ENCODE data around the gene RGS7. TPM values are rescaled to one million over a fixed set of nuclear protein-coding genes. Genes with fewer than 3 reads are reported as not detected.

Gene RGS7
- total RNA-seq, 2 experiments from 2014 or later, result not detected

DNA sequence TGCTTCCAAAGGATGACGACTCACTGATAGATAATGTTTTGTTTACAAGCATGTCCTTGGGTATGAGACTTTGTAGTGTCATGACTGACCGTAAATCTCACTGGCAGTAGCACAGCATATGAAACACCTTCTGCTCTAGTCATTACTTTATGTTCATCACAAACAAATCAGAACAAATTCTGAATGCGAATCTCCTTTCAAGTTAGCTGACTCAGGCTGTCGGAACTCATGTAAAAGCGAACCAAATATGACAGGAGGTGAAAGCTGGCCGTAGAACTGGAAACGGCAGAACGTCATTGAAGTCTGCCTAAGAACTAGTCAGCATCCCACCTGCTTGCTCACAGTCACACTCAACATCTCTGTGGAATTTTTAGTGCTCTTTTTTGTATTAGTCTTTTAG, 143.9 kb downstream of the RGS7 start:
- Histone ChIP-seq H3K36me3 (ENCODE audit: insufficient read depth, low read length) (no peaks in the 10 kb centered on the region), H3K4me2 (ENCODE audit: low read length) (no peak overlapping the region), H3K4me1 (ENCODE audit: insufficient read depth, low read length, poor library complexity, severe bottlenecking) (no peaks in the 10 kb centered on the region), H2AFZ (ENCODE audit: low read length) (no peak overlapping the region), H3K9me2 (ENCODE audit: insufficient read depth, low read length) (no peaks in the 10 kb centered on the region), H3K4me3 (ENCODE audit: low read depth, low read length, poor library complexity, severe bottlenecking) (no peak overlapping the region), H3K27ac (ENCODE audit: low read depth, low read length, poor library complexity, severe bottlenecking) (no peak overlapping the region), H3K9me3 (ENCODE audit: low read length) (no peaks in the 10 kb centered on the region), H3K79me2 (ENCODE audit: insufficient read depth, low read depth, low read length) (no peaks in the 10 kb centered on the region), H4K20me1 (ENCODE audit: insufficient read depth, low read length) (no peaks in the 10 kb centered on the region)
- no TSS peak for BruUV-seq (replicated peaks)
- POLR2A ChIA-PET, result interaction anchor here (1.5 kb wide), 1 partner anchor 12 kb away, joined by 4 read pairs; no protein-coding TSS in a partner anchor
- TF ChIP-seq CTCF (conservative IDR thresholded peaks at IDR 0.05; ENCODE audit: low read length) (no peak), EZH2phosphoT487 (IDR thresholded peaks at IDR 0.05; ENCODE audit: borderline replicate concordance, low read depth, low read length) (no peak)
- no peak for DNase-seq (ENCODE audit: low spot score)
- CTCF ChIA-PET (ENCODE audit: unreplicated experiment), result no interaction called here
- intact Hi-C loops (cut with micrococcal nuclease; ENCODE audit: unreplicated experiment), result no loop called here

GRCh38 chr1:241212628-241213027, 144.4 kb downstream of the RGS7 start:
- Histone ChIP-seq H3K79me2 (ENCODE audit: insufficient read depth, low read depth, low read length) (no peaks in the 10 kb centered on the region), H3K4me3 (ENCODE audit: low read depth, low read length, poor library complexity, severe bottlenecking) (no peak overlapping the region), H3K9me3 (ENCODE audit: low read length) (no peaks in the 10 kb centered on the region), H3K27ac (ENCODE audit: low read depth, low read length, poor library complexity, severe bottlenecking) (no peak overlapping the region), H2AFZ (ENCODE audit: low read length) (no peak overlapping the region), H4K20me1 (ENCODE audit: insufficient read depth, low read length) (no peaks in the 10 kb centered on the region), H3K36me3 (ENCODE audit: insufficient read depth, low read length) (no peaks in the 10 kb centered on the region), H3K4me2 (ENCODE audit: low read length) (no peak overlapping the region), H3K9me2 (ENCODE audit: insufficient read depth, low read length) (no peaks in the 10 kb centered on the region), H3K4me1 (ENCODE audit: insufficient read depth, low read length, poor library complexity, severe bottlenecking) (no peaks in the 10 kb centered on the region)
- ChIA-PET POLR2A (interaction anchor here (0.5 to 1.5 kb wide), 2 partner anchors 13 to 25 kb away, joined by 3 to 4 read pairs; no protein-coding TSS in a partner anchor), CTCF (ENCODE audit: unreplicated experiment) (no interaction called here)
- TF ChIP-seq EZH2phosphoT487 (IDR thresholded peaks at IDR 0.05; ENCODE audit: borderline replicate concordance, low read depth, low read length) (no peak), CTCF (conservative IDR thresholded peaks at IDR 0.05; ENCODE audit: low read length) (no peak)
- DNase-seq (ENCODE audit: low spot score), result no peak
- intact Hi-C loops (cut with micrococcal nuclease; ENCODE audit: unreplicated experiment), result no loop called here
- no TSS peak for BruUV-seq (replicated peaks)

- BruUV-seq (replicated peaks), result no TSS peak
- H3K4me1 ChIP-seq (ENCODE audit: insufficient read depth, low read length, poor library complexity, severe bottlenecking), result no peaks in the 10 kb centered on the region
- H3K36me3 ChIP-seq (ENCODE audit: insufficient read depth, low read length), result no peaks in the 10 kb centered on the region
- ChIA-PET CTCF (ENCODE audit: unreplicated experiment) (no interaction called here), POLR2A (interaction anchor here (0.7 kb wide), 1 partner anchor 17 kb away, joined by 4 read pairs; no protein-coding TSS in a partner anchor)
- no peak for DNase-seq (ENCODE audit: low spot score)
- H3K4me3 ChIP-seq (ENCODE audit: low read depth, low read length, poor library complexity, severe bottlenecking), result no peak overlapping the region
- H4K20me1 ChIP-seq (ENCODE audit: insufficient read depth, low read length), result no peaks in the 10 kb centered on the region
- no peak overlapping the region for H3K27ac ChIP-seq (ENCODE audit: low read depth, low read length, poor library complexity, severe bottlenecking)
- H2AFZ ChIP-seq (ENCODE audit: low read length), result no peak overlapping the region
- intact Hi-C loops (cut with micrococcal nuclease; ENCODE audit: unreplicated experiment), result no loop called here
- H3K9me3 ChIP-seq (ENCODE audit: low read length), result no peaks in the 10 kb centered on the region
- TF ChIP-seq EZH2phosphoT487 (IDR thresholded peaks at IDR 0.05; ENCODE audit: borderline replicate concordance, low read depth, low read length), result no peak
- no peak for TF ChIP-seq CTCF (conservative IDR thresholded peaks at IDR 0.05; ENCODE audit: low read length)
- no peaks in the 10 kb centered on the region for H3K79me2 ChIP-seq (ENCODE audit: insufficient read depth, low read depth, low read length)
- no peak overlapping the region for H3K4me2 ChIP-seq (ENCODE audit: low read length)
- no peaks in the 10 kb centered on the region for H3K9me2 ChIP-seq (ENCODE audit: insufficient read depth, low read length)
Measured at GRCh38 chr1:241208910-241209379, 148.1 kb downstream of the RGS7 start.
